Left renal pelvis (tissue), 4 donors: ENCODE measurements around the gene ALK. TPM values are rescaled to one million over a fixed set of nuclear protein-coding genes. Genes with fewer than 3 reads are reported as not detected.

Experiments
- DNase-seq, 4 donors: peaks; one replicate each; pipeline ENCODE4 v3.0.0-alpha.2; 2013; ENCODE audit warnings: low read depth in 4 of 4, low spot score in 3 of 4
- polyA plus RNA-seq, 4 donors: library from polyadenylated mRNA; unstranded; fragments of 120-200 nt; gene quantifications; one replicate each; pipeline ENCODE4 v1.2.1, GENCODE V29; 2013; ENCODE audit not compliant: insufficient read length in 4 of 4

Gene ALK
- polyA plus RNA-seq, 4 donors: 0.30 to 1.4 (median 0.54) TPM

- no peak for DNase-seq
Observed at GRCh38 chr2:29517413-29517812, 404.0 kb downstream of the ALK start.

- DNase-seq: no peak
Observed at GRCh38 chr2:29516767-29517166, 404.6 kb downstream of the ALK start.

GRCh38 chr2:29509878-29510277, 411.5 kb downstream of the ALK start:
- no peak for DNase-seq

- no peak for DNase-seq
Observed at GRCh38 chr2:29509397-29509796, 412.0 kb downstream of the ALK start.

GRCh38 chr2:29504746-29505145, 416.6 kb downstream of the ALK start:
- no peak for DNase-seq

- DNase-seq: no peak
Observed at GRCh38 chr2:29502460-29502911, 418.9 kb downstream of the ALK start.

- no peak for DNase-seq
Observed at GRCh38 chr2:29497375-29497774, 424.0 kb downstream of the ALK start.

GRCh38 chr2:29496198-29496597, 425.2 kb downstream of the ALK start:
- no peak for DNase-seq

GRCh38 chr2:29495536-29496060, 425.8 kb downstream of the ALK start:
- DNase-seq: no peak

- no peak for DNase-seq
Observed at GRCh38 chr2:29495068-29495467, 426.3 kb downstream of the ALK start.

GRCh38 chr2:29492701-29493100, 428.7 kb downstream of the ALK start:
- DNase-seq: no peak

- DNase-seq: no peak
Observed at GRCh38 chr2:29490045-29490444, 431.3 kb downstream of the ALK start.

- DNase-seq: no peak
Observed at GRCh38 chr2:29489568-29489967, 431.8 kb downstream of the ALK start.

GRCh38 chr2:29487967-29488555, 433.3 kb downstream of the ALK start:
- no peak for DNase-seq

- DNase-seq: no peak
Observed at GRCh38 chr2:29485631-29486030, 435.8 kb downstream of the ALK start.

GRCh38 chr2:29485117-29485516, 436.3 kb downstream of the ALK start:
- no peak for DNase-seq

GRCh38 chr2:29482867-29483266, 438.5 kb downstream of the ALK start:
- DNase-seq: no peak

GRCh38 chr2:29482348-29482747, 439.0 kb downstream of the ALK start:
- no peak for DNase-seq

GRCh38 chr2:29481313-29481712, 440.1 kb downstream of the ALK start:
- no peak for DNase-seq

GRCh38 chr2:29480426-29480825, 441.0 kb downstream of the ALK start:
- no peak for DNase-seq

- no peak for DNase-seq
Observed at GRCh38 chr2:29479401-29479800, 442.0 kb downstream of the ALK start.

GRCh38 chr2:29478641-29479040, 442.7 kb downstream of the ALK start:
- DNase-seq: no peak

- no peak for DNase-seq
Observed at GRCh38 chr2:29477186-29477585, 444.2 kb downstream of the ALK start.
